Neuronal stem cell (in vitro differentiated cells): ENCODE data around the gene RASA3.

Experiments
- DNase-seq: peaks from one replicate; pipeline ENCODE4 v3.0.0-alpha.2; 2013; ENCODE audit warnings: low spot score
- H2AFZ ChIP-seq: one replicate; pipeline ENCODE4 v1.6.1; 2013; ENCODE audit warnings: mild to moderate bottlenecking, low read length, inconsistent platforms
- H2AK5ac ChIP-seq: 2 replicates; pipeline ENCODE4 v1.6.1; 2013; ENCODE audit warnings: low read depth, mild to moderate bottlenecking, inconsistent platforms, low read length, moderate library complexity, mixed read lengths
- H2BK120ac ChIP-seq: 2 replicates; pipeline ENCODE4 v1.6.1; 2013; ENCODE audit warnings: low read depth, mild to moderate bottlenecking, inconsistent platforms, low read length, moderate library complexity, mixed read lengths
- H2BK12ac ChIP-seq: one replicate; pipeline ENCODE4 v1.6.1; 2013; ENCODE audit warnings: low read length, inconsistent platforms
- H2BK15ac ChIP-seq: 2 replicates; pipeline ENCODE4 v1.6.1; 2013; ENCODE audit warnings: mild to moderate bottlenecking, low read length, inconsistent platforms, mixed read lengths
- H2BK5ac ChIP-seq: one replicate; pipeline ENCODE4 v1.6.1; 2013; ENCODE audit warnings: inconsistent platforms, mild to moderate bottlenecking, low read length, moderate library complexity
- H3K14ac ChIP-seq: one replicate; pipeline ENCODE4 v1.6.1; 2013; ENCODE audit warnings: low read length, inconsistent platforms
- H3K18ac ChIP-seq: 2 replicates; pipeline ENCODE4 v1.6.1; 2013; ENCODE audit warnings: low read length, inconsistent platforms
- H3K23ac ChIP-seq: 2 replicates; pipeline ENCODE4 v1.6.1; 2013; ENCODE audit warnings: low read depth, mild to moderate bottlenecking, mixed read lengths, low read length, inconsistent platforms; ENCODE audit not compliant: poor library complexity
- H3K27ac ChIP-seq: replicated peaks from 3 replicates; pipeline ENCODE4 v1.5.1; 2013; ENCODE audit warnings: low read length, inconsistent platforms
- H3K27me3 ChIP-seq, 3 experiments: 2 replicates each; pipeline ENCODE4 v1.6.1; 2013; ENCODE audit warnings: low read length in 3 of 3, mild to moderate bottlenecking in 2 of 3, inconsistent platforms in 1 of 3, low read depth in 1 of 3, mixed read lengths in 1 of 3, moderate library complexity in 1 of 3; ENCODE audit not compliant: control insufficient read depth in 3 of 3, insufficient read depth in 3 of 3
- H3K36me3 ChIP-seq, 2 donors: replicated peaks in 1 of 2; 2 replicates each; pipeline ENCODE4 v1.6.1; 2013; ENCODE audit warnings: low read length in 2 of 2; ENCODE audit not compliant: control insufficient read depth in 2 of 2, insufficient read depth in 2 of 2
- H3K4ac ChIP-seq: 2 replicates; pipeline ENCODE4 v1.6.1; 2013; ENCODE audit warnings: inconsistent platforms, mild to moderate bottlenecking, low read length, moderate library complexity
- H3K4me1 ChIP-seq, 2 donors: 1 replicate in 1 of 2; 2 replicates in 1 of 2; pipeline ENCODE4 v1.6.1; 2013; ENCODE audit warnings: low read length in 2 of 2, low read depth in 1 of 2; ENCODE audit not compliant: control insufficient read depth in 2 of 2, insufficient read depth in 1 of 2
- H3K4me2 ChIP-seq: one replicate; pipeline ENCODE4 v1.6.1; 2013; ENCODE audit warnings: mild to moderate bottlenecking, low read length, inconsistent platforms; ENCODE audit not compliant: insufficient read depth, poor library complexity, severe bottlenecking
- H3K4me3 ChIP-seq, 2 donors: 2 replicates each; pipeline ENCODE4 v1.5.1; 2013; ENCODE audit warnings: low read length in 2 of 2, mild to moderate bottlenecking in 2 of 2, inconsistent platforms in 1 of 2, moderate library complexity in 1 of 2
- H3K79me1 ChIP-seq: one replicate; pipeline ENCODE4 v1.6.1; 2013; ENCODE audit warnings: low read depth, mild to moderate bottlenecking, inconsistent platforms, low read length, moderate library complexity
- H3K9ac ChIP-seq: one replicate; pipeline ENCODE4 v1.6.1; 2013; ENCODE audit warnings: mild to moderate bottlenecking, low read depth, low read length, inconsistent platforms; ENCODE audit not compliant: poor library complexity
- H3K9me3 ChIP-seq, 2 donors: replicated peaks in 1 of 2; 2 replicates each; pipeline versions ENCODE3 to v1.6.1; 2013; ENCODE audit warnings: low read length in 2 of 2, mild to moderate bottlenecking in 2 of 2, inconsistent platforms in 1 of 2, low read depth in 1 of 2, mixed read lengths in 1 of 2, moderate library complexity in 1 of 2; ENCODE audit not compliant: control insufficient read depth in 2 of 2, insufficient read depth in 1 of 2
- H4K8ac ChIP-seq: one replicate; pipeline ENCODE4 v1.6.1; 2013; ENCODE audit warnings: low read depth, mild to moderate bottlenecking, inconsistent platforms, low read length, moderate library complexity
- H4K91ac ChIP-seq: one replicate; pipeline ENCODE4 v1.6.1; 2013; ENCODE audit warnings: low read length, low read depth, mild to moderate bottlenecking, inconsistent platforms; ENCODE audit not compliant: poor library complexity
- WGBS, 2 donors: extraction: QIAGEN DNeasy Blood & Tissue Kit; methylation state at CpG; one replicate each; pipeline ENCODE4 v1.1.7; 2013; ENCODE audit warnings: missing lambda C conversion rate in 2 of 2, mixed read lengths in 1 of 2; ENCODE audit not compliant: insufficient read length in 2 of 2, insufficient replicate concordance in 1 of 2; ENCODE audit errors: extremely low coverage in 2 of 2; 5-methylcytosine and 5-hydroxymethylcytosine counted together

RASA3 gene

GRCh38 chr13:113980489-113981064 is 151.8 kb downstream of the RASA3 start:
- Histone ChIP-seq H3K4ac (no peak overlapping the region), H3K4me3 (no peak overlapping the region), H3K36me3 (peaks cover 12 to 63% of the 10 kb centered on the region in 2 donors), H3K14ac (peak overlapping the region; percentile 89), H3K4me1 (peaks cover 6 to 11% of the 10 kb centered on the region in 2 donors), H3K9ac (peak overlapping the region; percentile 88), H2AK5ac (no peak overlapping the region), H3K4me2 (no peak overlapping the region), H2AFZ (no peak overlapping the region), H2BK120ac (no peak overlapping the region), H3K27ac (no peak overlapping the region), H4K91ac (no peak overlapping the region), H3K18ac (no peak overlapping the region), H2BK5ac (no peak overlapping the region), H4K8ac (no peak overlapping the region), H2BK15ac (no peak overlapping the region), H3K79me1 (no peaks in the 10 kb centered on the region), H2BK12ac (no peak overlapping the region), H3K9me3 (peaks cover 0 to 6% of the 10 kb centered on the region in 2 donors), H3K23ac (peak overlapping the region; percentile 93), H3K27me3 (no peaks in the 10 kb centered on the region)
- DNase-seq: no peak
- WGBS, 2 donors: no CpG with 5 or more reads among the region's 12 CpGs

GRCh38 chr13:113979791-113980471 is 152.5 kb downstream of the RASA3 start:
- WGBS, 2 donors: no CpG with 5 or more reads among the region's 20 CpGs
- Histone ChIP-seq H2AK5ac (peak overlapping the region; percentile 37), H2BK5ac (no peak overlapping the region), H3K23ac (peak overlapping the region; percentile 93), H3K4me3 (peak overlapping the region in 1 of 2 donors; percentile 7), H3K79me1 (no peaks in the 10 kb centered on the region), H2BK12ac (no peak overlapping the region), H3K18ac (peak overlapping the region; percentile 57), H2BK120ac (no peak overlapping the region), H3K9ac (peak overlapping the region; percentile 88), H3K4me1 (peaks cover 6 to 11% of the 10 kb centered on the region in 2 donors), H3K36me3 (peaks cover 12 to 69% of the 10 kb centered on the region in 2 donors), H3K14ac (peak overlapping the region; percentile 89), H2AFZ (no peak overlapping the region), H4K91ac (no peak overlapping the region), H3K4me2 (no peak overlapping the region), H3K27ac (no peak overlapping the region), H3K9me3 (peaks cover 0 to 6% of the 10 kb centered on the region in 2 donors), H2BK15ac (no peak overlapping the region), H3K4ac (peak overlapping the region; percentile 23), H4K8ac (peak overlapping the region; percentile 65), H3K27me3 (no peaks in the 10 kb centered on the region)
- no peak for DNase-seq

- H2BK12ac ChIP-seq: no peak overlapping the region
- H4K8ac ChIP-seq: no peak overlapping the region
- H2BK120ac ChIP-seq: no peak overlapping the region
- H3K27me3 ChIP-seq: no peaks in the 10 kb centered on the region
- peaks cover 0 to 6% of the 10 kb centered on the region in 2 donors for H3K9me3 ChIP-seq
- H3K27ac ChIP-seq: no peak overlapping the region
- no peak overlapping the region for H3K23ac ChIP-seq
- H3K4ac ChIP-seq: no peak overlapping the region
- H3K4me1 ChIP-seq: peaks cover 6 to 11% of the 10 kb centered on the region in 2 donors
- H4K91ac ChIP-seq: no peak overlapping the region
- no peak overlapping the region for H2AK5ac ChIP-seq
- H3K9ac ChIP-seq: peak overlapping the region; percentile 63
- DNase-seq: no peak
- H3K36me3 ChIP-seq: peaks cover 12 to 76% of the 10 kb centered on the region in 2 donors
- no peak overlapping the region for H2BK15ac ChIP-seq
- no peak overlapping the region for H3K4me2 ChIP-seq
- no peaks in the 10 kb centered on the region for H3K79me1 ChIP-seq
- H2BK5ac ChIP-seq: no peak overlapping the region
- H3K4me3 ChIP-seq: no peak overlapping the region
- H3K18ac ChIP-seq: peak overlapping the region; percentile 42
- H2AFZ ChIP-seq: no peak overlapping the region
- H3K14ac ChIP-seq: no peak overlapping the region
- no CpG with 5 or more reads among the region's 41 CpGs for WGBS, 2 donors
These were observed 153.5 kb downstream of the RASA3 start for GRCh38 chr13:113978741-113979481.

- H3K18ac ChIP-seq: no peak overlapping the region
- H3K4me1 ChIP-seq: peaks cover 6 to 11% of the 10 kb centered on the region in 2 donors
- H3K9me3 ChIP-seq: peaks cover 0 to 6% of the 10 kb centered on the region in 2 donors
- no peak overlapping the region for H3K4me3 ChIP-seq
- H3K36me3 ChIP-seq: peaks cover 12 to 82% of the 10 kb centered on the region in 2 donors
- no peak overlapping the region for H2BK120ac ChIP-seq
- no peak overlapping the region for H2AK5ac ChIP-seq
- H2AFZ ChIP-seq: no peak overlapping the region
- H3K79me1 ChIP-seq: no peaks in the 10 kb centered on the region
- DNase-seq: no peak
- H3K14ac ChIP-seq: no peak overlapping the region
- H4K91ac ChIP-seq: no peak overlapping the region
- no peak overlapping the region for H3K4ac ChIP-seq
- no peak overlapping the region for H3K4me2 ChIP-seq
- no peak overlapping the region for H3K9ac ChIP-seq
- WGBS, 2 donors: no CpG with 5 or more reads among the region's 13 CpGs
- no peak overlapping the region for H3K27ac ChIP-seq
- H2BK15ac ChIP-seq: no peak overlapping the region
- H4K8ac ChIP-seq: no peak overlapping the region
- H2BK5ac ChIP-seq: no peak overlapping the region
- H2BK12ac ChIP-seq: no peak overlapping the region
- H3K23ac ChIP-seq: no peak overlapping the region
- no peaks in the 10 kb centered on the region for H3K27me3 ChIP-seq
These were observed 154.4 kb downstream of the RASA3 start for GRCh38 chr13:113977976-113978375.
